ENCODE measurements around the gene NR2F2. TPM values are rescaled to one million over a fixed set of nuclear protein-coding genes. Genes with fewer than 3 reads are reported as not detected.

Gene NR2F2
- total and polyA plus RNA-seq, 8 donors, result 7.0 to 25.6 (median 14.0) TPM

DNA sequence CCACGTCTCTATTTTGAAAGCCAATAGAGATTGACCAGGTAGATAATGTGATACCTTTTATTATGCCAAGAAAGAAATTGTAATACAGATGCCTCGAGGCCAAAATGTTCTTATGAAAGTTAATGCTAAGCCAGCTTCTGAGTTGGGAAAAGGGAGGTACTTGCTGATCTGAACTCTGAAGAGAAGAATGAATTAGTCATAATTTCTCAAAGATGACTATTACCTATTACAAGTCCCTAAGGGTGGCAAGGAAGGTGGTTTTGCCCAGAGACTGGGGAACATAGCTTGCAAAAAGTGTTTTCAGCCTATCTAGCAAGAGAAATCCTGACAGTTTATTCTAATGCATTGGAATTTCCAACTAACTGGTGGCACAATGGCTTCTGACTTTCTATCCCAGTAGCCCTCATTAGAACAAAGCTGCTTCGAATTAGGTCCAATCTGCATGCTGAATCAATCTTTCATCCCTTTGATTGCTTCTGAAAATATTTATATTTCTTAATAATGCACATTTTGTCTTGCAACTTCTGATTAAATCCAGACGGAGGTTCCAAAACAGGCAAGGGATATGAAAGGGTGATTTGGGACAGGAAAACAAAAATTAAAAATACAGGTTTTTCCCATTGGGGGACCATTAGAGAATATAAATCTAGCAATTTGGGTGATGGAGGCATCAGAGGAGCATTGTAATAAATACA is 17.7 kb upstream of the NR2F2 start:
- Histone ChIP-seq H3K4me3 (no peak overlapping the region), H3K9me3 (no peaks in the 10 kb centered on the region), H3K27ac (no peak overlapping the region), H3K4me1 (no peaks in the 10 kb centered on the region), H3K27me3 (no peaks in the 10 kb centered on the region), H3K36me3 (no peaks in the 10 kb centered on the region)
- no peak for ATAC-seq
- no peak for FAIRE-seq
- whole genome bisulfite sequencing, 2 donors, result 58 to 63% methylated on average over 4 of the region's 4 CpGs
- TF ChIP-seq, protein P1, sequence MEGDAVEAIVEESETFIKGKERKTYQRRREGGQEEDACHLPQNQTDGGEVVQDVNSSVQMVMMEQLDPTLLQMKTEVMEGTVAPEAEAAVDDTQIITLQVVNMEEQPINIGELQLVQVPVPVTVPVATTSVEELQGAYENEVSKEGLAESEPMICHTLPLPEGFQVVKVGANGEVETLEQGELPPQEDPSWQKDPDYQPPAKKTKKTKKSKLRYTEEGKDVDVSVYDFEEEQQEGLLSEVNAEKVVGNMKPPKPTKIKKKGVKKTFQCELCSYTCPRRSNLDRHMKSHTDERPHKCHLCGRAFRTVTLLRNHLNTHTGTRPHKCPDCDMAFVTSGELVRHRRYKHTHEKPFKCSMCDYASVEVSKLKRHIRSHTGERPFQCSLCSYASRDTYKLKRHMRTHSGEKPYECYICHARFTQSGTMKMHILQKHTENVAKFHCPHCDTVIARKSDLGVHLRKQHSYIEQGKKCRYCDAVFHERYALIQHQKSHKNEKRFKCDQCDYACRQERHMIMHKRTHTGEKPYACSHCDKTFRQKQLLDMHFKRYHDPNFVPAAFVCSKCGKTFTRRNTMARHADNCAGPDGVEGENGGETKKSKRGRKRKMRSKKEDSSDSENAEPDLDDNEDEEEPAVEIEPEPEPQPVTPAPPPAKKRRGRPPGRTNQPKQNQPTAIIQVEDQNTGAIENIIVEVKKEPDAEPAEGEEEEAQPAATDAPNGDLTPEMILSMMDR (IDR thresholded peaks at IDR 0.05), result no peak
- intact Hi-C loops (cut with DNase I), result no loop called here
- DNase-seq, result no peak

DNA sequence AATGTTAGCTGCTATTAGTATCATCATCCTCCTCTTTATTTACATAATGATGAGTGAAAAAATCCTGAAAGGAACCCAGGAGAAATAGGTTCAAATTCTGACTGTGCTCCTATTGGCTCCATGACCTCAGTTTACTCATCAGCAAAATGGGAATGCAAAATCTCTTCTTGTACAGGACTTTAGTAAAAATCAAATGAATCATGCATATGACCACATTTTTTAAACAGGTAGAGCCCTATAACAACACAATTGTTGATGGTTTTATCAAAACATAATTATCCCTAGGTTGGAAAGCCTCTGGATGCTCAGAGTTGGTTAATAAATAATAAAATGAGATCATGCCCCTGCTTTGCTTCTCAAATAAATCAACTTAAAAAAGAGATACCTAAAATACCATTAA is 16.0 kb upstream of the NR2F2 start:
- Histone ChIP-seq H3K9me3 (no peaks in the 10 kb centered on the region), H3K27me3 (peaks cover 0 to 7% (median 0%) of the 10 kb centered on the region in 4 donors), H3K36me3 (no peaks in the 10 kb centered on the region), H3K4me3 (no peak overlapping the region), H3K27ac (no peak overlapping the region), H3K4me1 (no peaks in the 10 kb centered on the region)
- DNase-seq (no peak), FAIRE-seq (no peak), ATAC-seq (no peak)
- TF ChIP-seq, protein P1 (IDR thresholded peaks at IDR 0.05), result no peak
- intact Hi-C loops (cut with DNase I), result no loop called here

DNA sequence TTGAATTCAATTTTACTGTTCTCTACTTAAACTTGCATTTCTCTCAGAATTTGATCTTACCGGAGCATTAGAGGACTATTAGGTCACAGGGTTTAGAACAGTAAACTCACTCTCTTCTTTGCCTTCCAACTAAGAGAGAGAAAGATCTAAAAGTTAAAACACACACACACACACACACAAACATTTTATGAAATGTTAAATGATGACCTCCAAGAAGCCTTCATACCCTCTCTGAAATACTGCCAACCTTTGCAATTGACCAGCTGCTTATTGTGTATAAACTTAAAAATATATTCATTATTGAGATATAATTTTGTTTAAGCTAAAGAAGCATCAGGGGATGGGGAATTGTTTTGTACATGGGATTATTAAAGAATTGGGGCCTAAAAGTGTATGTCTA is 15.5 kb upstream of the NR2F2 start:
- intact Hi-C loops (cut with DNase I), result no loop called here
- DNase-seq, result no peak
- ATAC-seq, result no peak
- FAIRE-seq, result no peak
- H3K4me3 ChIP-seq, result no peak overlapping the region
- no peaks in the 10 kb centered on the region for H3K9me3 ChIP-seq
- WGBS, 2 donors, result 76% methylated on average over 1 of the region's 1 CpG
- no peak overlapping the region for H3K27ac ChIP-seq
- H3K27me3 ChIP-seq, result peaks cover 0 to 7% (median 1%) of the 10 kb centered on the region in 4 donors
- H3K4me1 ChIP-seq, result no peaks in the 10 kb centered on the region
- TF ChIP-seq, protein P1 (IDR thresholded peaks at IDR 0.05), result no peak
- H3K36me3 ChIP-seq, result no peaks in the 10 kb centered on the region

DNA sequence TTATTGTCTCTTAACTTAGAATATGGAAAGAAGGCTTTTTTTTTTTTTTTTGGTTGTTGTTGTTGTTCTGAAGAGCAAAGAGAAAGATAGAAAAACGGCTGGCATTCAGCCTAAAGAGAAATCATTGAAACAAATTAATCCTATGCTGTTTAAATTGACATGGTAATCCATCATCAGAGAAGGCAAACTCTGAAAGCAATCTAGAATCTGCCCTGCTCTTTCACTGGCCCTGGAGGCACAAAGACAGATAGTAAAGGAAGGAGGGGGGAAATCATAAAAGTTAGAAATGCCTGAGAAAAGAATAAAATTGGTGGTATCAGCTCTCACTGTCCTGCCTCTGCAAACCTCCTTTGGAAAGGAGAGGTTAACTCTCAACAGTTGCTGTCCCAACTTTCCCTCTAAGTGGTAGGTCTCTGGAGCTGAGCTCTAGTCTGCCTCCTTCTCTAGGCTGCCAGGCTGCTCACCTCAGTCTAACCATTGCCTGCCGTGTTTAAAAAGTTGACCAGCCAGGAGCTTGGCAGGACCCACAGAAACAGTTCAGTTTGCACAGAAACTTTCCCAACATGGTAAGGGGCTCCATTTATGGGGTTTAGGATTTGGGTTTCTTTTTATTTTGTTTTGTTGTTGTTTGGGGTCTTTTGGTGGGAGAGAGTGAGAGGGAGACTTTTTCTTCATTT is 13.4 kb upstream of the NR2F2 start:
- TF ChIP-seq, protein P1 (IDR thresholded peaks at IDR 0.05), result no peak
- ATAC-seq (peak in 1 of 4 donors; percentile 12), FAIRE-seq (no peak), DNase-seq (no peak)
- intact Hi-C loops (cut with DNase I), result no loop called here
- H3K4me3 ChIP-seq, result no peak overlapping the region
- no peaks in the 10 kb centered on the region for H3K9me3 ChIP-seq
- H3K27ac ChIP-seq, result no peak overlapping the region
- H3K4me1 ChIP-seq, result no peaks in the 10 kb centered on the region
- H3K27me3 ChIP-seq, result peaks cover 0 to 7% (median 1%) of the 10 kb centered on the region in 4 donors
- H3K36me3 ChIP-seq, result no peaks in the 10 kb centered on the region
- 36 to 60% methylated on average over 2 of the region's 2 CpGs for WGBS, 2 donors

DNA sequence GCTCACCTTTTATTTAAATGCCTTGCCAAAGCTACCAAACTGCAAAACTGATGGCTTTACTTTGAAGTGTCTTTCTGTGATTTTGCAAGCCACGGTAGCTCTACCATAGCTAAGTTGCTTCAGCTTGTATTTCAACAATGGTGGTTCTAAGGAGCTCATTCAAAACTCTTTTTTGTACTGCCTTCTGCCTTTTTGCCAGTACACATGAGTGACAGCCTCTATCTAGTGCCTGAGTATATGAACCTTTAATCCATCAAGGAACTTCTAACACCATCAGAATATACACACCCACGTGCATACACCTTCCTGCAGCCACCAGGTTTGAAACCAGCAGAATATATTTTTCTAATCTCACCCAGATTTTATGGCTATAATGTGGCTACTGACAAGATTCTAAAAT is 10.4 kb upstream of the NR2F2 start:
- FAIRE-seq, result no peak
- Histone ChIP-seq H3K4me1 (no peaks in the 10 kb centered on the region), H3K9me3 (no peaks in the 10 kb centered on the region), H3K36me3 (no peaks in the 10 kb centered on the region), H3K4me3 (peak overlapping the region in 1 of 4 donors; percentile 34), H3K27ac (peak overlapping the region in 2 of 4 donors; percentile 10 to 77), H3K27me3 (peaks cover 0 to 7% (median 1%) of the 10 kb centered on the region in 4 donors)
- intact Hi-C loops (cut with DNase I), result no loop called here
- ATAC-seq, result no peak
- 83 to 86% methylated on average over 2 of the region's 2 CpGs for WGBS, 2 donors
- DNase-seq, result no peak
- TF ChIP-seq, protein P1 (IDR thresholded peaks at IDR 0.05), result no peak
